ENCODE results near the gene PPIL6. TPM values are rescaled to one million over a fixed set of nuclear protein-coding genes. Genes with fewer than 3 reads are reported as not detected.

PPIL6 gene
- polyA plus RNA-seq, 3 donors = 0.09 to 0.28 (median 0.14) TPM

GRCh38 chr6:109458774-109459531, 18.5 kb upstream of the PPIL6 start:
- Histone ChIP-seq H3K79me2 (ENCODE audit: insufficient read depth, low read length) (peaks cover 19% of the 10 kb centered on the region), H3K4me2 (replicated peaks; ENCODE audit: extremely low read depth, low read length, poor library complexity, severe bottlenecking) (peak overlapping the region; percentile 24), H3K9me3 (replicated peaks in 1 of 2; ENCODE audit: control insufficient read depth in 1 of 2, insufficient read depth in 1 of 2, low read length in 2 of 2) (peaks cover 0 to 2% of the 10 kb centered on the region in 2 donors), H4K20me1 (ENCODE audit: insufficient read depth, low read length) (peaks cover 7% of the 10 kb centered on the region), H3K9ac (ENCODE audit: insufficient read depth, low read length, poor library complexity, severe bottlenecking) (no peak overlapping the region), H3K36me3 (replicated peaks in 1 of 2; ENCODE audit: control insufficient read depth in 1 of 2, insufficient read depth in 2 of 2, low read length in 2 of 2) (peaks cover 18 to 30% of the 10 kb centered on the region in 2 donors), H3K4me1 (ENCODE audit: control insufficient read depth in 1 of 2, insufficient read depth in 2 of 2, low read length in 2 of 2) (peaks cover 40 to 47% of the 10 kb centered on the region in 2 donors), H3K27me3 (ENCODE audit: control insufficient read depth in 2 of 2, insufficient read depth in 2 of 2, low read length in 2 of 2) (no peaks in the 10 kb centered on the region), H3K27ac (ENCODE audit: low read depth in 1 of 2, low read length in 2 of 2) (peak overlapping the region; percentile 46 to 52), H2AFZ (ENCODE audit: insufficient read depth, low read depth, low read length, poor library complexity, severe bottlenecking) (no peak overlapping the region), H3K4me3 (replicated peaks in 1 of 3; ENCODE audit: low read depth in 2 of 3, low read length in 3 of 3) (no peak overlapping the region)
- Mint-ChIP-seq H3K4me3 (peak overlapping the region in 1 of 2 donors; percentile 63), H3K4me1 (peaks cover 41% of the 10 kb centered on the region), H3K9me3 (peaks cover 0 to 5% (median 0%) of the 10 kb centered on the region in 7 donors), H3K36me3 (peaks cover 22 to 25% of the 10 kb centered on the region in 2 donors), H3K27me3 (ENCODE audit: low read depth in 3 of 3) (no peaks in the 10 kb centered on the region), H3K27ac (peak overlapping the region; percentile 14 to 86 (median 75))
- TF ChIP-seq, protein P1, sequence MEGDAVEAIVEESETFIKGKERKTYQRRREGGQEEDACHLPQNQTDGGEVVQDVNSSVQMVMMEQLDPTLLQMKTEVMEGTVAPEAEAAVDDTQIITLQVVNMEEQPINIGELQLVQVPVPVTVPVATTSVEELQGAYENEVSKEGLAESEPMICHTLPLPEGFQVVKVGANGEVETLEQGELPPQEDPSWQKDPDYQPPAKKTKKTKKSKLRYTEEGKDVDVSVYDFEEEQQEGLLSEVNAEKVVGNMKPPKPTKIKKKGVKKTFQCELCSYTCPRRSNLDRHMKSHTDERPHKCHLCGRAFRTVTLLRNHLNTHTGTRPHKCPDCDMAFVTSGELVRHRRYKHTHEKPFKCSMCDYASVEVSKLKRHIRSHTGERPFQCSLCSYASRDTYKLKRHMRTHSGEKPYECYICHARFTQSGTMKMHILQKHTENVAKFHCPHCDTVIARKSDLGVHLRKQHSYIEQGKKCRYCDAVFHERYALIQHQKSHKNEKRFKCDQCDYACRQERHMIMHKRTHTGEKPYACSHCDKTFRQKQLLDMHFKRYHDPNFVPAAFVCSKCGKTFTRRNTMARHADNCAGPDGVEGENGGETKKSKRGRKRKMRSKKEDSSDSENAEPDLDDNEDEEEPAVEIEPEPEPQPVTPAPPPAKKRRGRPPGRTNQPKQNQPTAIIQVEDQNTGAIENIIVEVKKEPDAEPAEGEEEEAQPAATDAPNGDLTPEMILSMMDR (IDR thresholded peaks at IDR 0.05) = no peak
- 14% methylated on average over 4 of the region's 5 CpGs for WGBS (ENCODE audit: insufficient coverage)
- peak; percentile 66 to 95 (median 78) for DNase-seq
- intact Hi-C loops (cut with micrococcal nuclease) = loop anchor here in 1 of 2 donors (5.0 to 10.0 kb wide), 2 partner anchors 77 to 364 kb away; partner anchors contain the start of genes CD164, CEP57L1 and SESN1

- no peak overlapping the region for H3K27ac ChIP-seq (ENCODE audit: low read depth in 1 of 2, low read length in 2 of 2)
- no peak overlapping the region for H3K9ac ChIP-seq (ENCODE audit: insufficient read depth, low read length, poor library complexity, severe bottlenecking)
- Mint-ChIP-seq H3K9me3 (peaks cover 0 to 5% (median 0%) of the 10 kb centered on the region in 7 donors), H3K36me3 (peaks cover 24 to 32% of the 10 kb centered on the region in 2 donors), H3K27me3 (ENCODE audit: low read depth in 3 of 3) (no peaks in the 10 kb centered on the region), H3K4me3 (no peak overlapping the region), H3K4me1 (peaks cover 49% of the 10 kb centered on the region), H3K27ac (peak overlapping the region in 4 of 7 donors; percentile 16 to 70 (median 68))
- TF ChIP-seq, protein P1 (IDR thresholded peaks at IDR 0.05) = no peak
- H3K36me3 ChIP-seq (replicated peaks in 1 of 2; ENCODE audit: control insufficient read depth in 1 of 2, insufficient read depth in 2 of 2, low read length in 2 of 2) = peaks cover 12 to 26% of the 10 kb centered on the region in 2 donors
- no peak overlapping the region for H3K4me2 ChIP-seq (replicated peaks; ENCODE audit: extremely low read depth, low read length, poor library complexity, severe bottlenecking)
- no peak overlapping the region for H3K4me3 ChIP-seq (replicated peaks in 1 of 3; ENCODE audit: low read depth in 2 of 3, low read length in 3 of 3)
- no peak overlapping the region for H2AFZ ChIP-seq (ENCODE audit: insufficient read depth, low read depth, low read length, poor library complexity, severe bottlenecking)
- no peaks in the 10 kb centered on the region for H3K27me3 ChIP-seq (ENCODE audit: control insufficient read depth in 2 of 2, insufficient read depth in 2 of 2, low read length in 2 of 2)
- H4K20me1 ChIP-seq (ENCODE audit: insufficient read depth, low read length) = peaks cover 17% of the 10 kb centered on the region
- peaks cover 0 to 2% of the 10 kb centered on the region in 2 donors for H3K9me3 ChIP-seq (replicated peaks in 1 of 2; ENCODE audit: control insufficient read depth in 1 of 2, insufficient read depth in 1 of 2, low read length in 2 of 2)
- no peak for DNase-seq
- intact Hi-C loops (cut with micrococcal nuclease) = loop anchor here in 1 of 2 donors (5.0 to 10.0 kb wide), 2 partner anchors 75 to 363 kb away; partner anchors contain the start of genes CD164, CEP57L1 and SESN1
- WGBS (ENCODE audit: insufficient coverage) = 100% methylated on average over 3 of the region's 6 CpGs
- H3K79me2 ChIP-seq (ENCODE audit: insufficient read depth, low read length) = peaks cover 33% of the 10 kb centered on the region
- peaks cover 49 to 57% of the 10 kb centered on the region in 2 donors for H3K4me1 ChIP-seq (ENCODE audit: control insufficient read depth in 1 of 2, insufficient read depth in 2 of 2, low read length in 2 of 2)
Observed at GRCh38 chr6:109457562-109457996, 17.2 kb upstream of the PPIL6 start.
